ENCODE results near the gene RAN.

DNA sequence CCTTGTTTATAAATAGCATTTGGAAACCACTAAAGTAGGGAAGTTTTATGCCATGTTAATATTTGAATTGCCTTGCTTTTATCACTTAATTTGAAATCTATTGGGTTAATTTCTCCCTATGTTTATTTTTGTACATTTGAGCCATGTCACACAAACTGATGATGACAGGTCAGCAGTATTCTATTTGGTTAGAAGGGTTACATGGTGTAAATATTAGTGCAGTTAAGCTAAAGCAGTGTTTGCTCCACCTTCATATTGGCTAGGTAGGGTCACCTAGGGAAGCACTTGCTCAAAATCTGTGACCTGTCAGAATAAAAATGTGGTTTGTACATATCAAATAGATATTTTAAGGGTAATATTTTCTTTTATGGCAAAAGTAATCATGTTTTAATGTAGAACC lies 4.4 kb downstream of the RAN start:
- TF ChIP-seq, protein P1, sequence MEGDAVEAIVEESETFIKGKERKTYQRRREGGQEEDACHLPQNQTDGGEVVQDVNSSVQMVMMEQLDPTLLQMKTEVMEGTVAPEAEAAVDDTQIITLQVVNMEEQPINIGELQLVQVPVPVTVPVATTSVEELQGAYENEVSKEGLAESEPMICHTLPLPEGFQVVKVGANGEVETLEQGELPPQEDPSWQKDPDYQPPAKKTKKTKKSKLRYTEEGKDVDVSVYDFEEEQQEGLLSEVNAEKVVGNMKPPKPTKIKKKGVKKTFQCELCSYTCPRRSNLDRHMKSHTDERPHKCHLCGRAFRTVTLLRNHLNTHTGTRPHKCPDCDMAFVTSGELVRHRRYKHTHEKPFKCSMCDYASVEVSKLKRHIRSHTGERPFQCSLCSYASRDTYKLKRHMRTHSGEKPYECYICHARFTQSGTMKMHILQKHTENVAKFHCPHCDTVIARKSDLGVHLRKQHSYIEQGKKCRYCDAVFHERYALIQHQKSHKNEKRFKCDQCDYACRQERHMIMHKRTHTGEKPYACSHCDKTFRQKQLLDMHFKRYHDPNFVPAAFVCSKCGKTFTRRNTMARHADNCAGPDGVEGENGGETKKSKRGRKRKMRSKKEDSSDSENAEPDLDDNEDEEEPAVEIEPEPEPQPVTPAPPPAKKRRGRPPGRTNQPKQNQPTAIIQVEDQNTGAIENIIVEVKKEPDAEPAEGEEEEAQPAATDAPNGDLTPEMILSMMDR (IDR thresholded peaks at IDR 0.05): no peak
- no peak for TF ChIP-seq POLR2A (IDR thresholded peaks at IDR 0.05)

Data from testis (tissue), 2 donors.